Progenitor cell of endocrine pancreas (in vitro differentiated cells): ENCODE data around the gene HOXA5. TPM values are rescaled to one million over a fixed set of nuclear protein-coding genes. Genes with fewer than 3 reads are reported as not detected.

Source experiments
- DNase-seq: peaks from one replicate; pipeline ENCODE4 v3.0.0; 2021; ENCODE audit warnings: low spot score; ENCODE audit not compliant: unreplicated experiment
- H3K27ac Mint-ChIP-seq: 2 replicates; pipeline ENCODE4 v1.8.0; 2021; ENCODE audit warnings: mild to moderate bottlenecking, moderate library complexity, mixed read lengths
- H3K27me3 Mint-ChIP-seq: 2 replicates; pipeline ENCODE4 v1.8.0; 2021; ENCODE audit warnings: mixed read lengths
- H3K36me3 Mint-ChIP-seq: 2 replicates; pipeline ENCODE4 v1.8.0; 2022; ENCODE audit warnings: mixed read lengths; ENCODE audit not compliant: insufficient read depth
- H3K4me1 Mint-ChIP-seq: 2 replicates; pipeline ENCODE4 v1.8.0; 2021; ENCODE audit warnings: low read depth, mixed read lengths
- H3K4me3 Mint-ChIP-seq: 2 replicates; pipeline ENCODE4 v1.8.0; 2021; ENCODE audit warnings: low read depth, mild to moderate bottlenecking, moderate library complexity, mixed read lengths
- H3K9me3 Mint-ChIP-seq: 2 replicates; pipeline ENCODE4 v1.8.0; 2021; ENCODE audit warnings: low read depth, mixed read lengths
- CTCF ChIP-seq: fragments of 200-600 bp; sonication (generic); IDR thresholded peaks from one replicate; pipeline ENCODE4 v1.5.0; 2021; ENCODE audit warnings: antibody characterized with exemption, mild to moderate bottlenecking; ENCODE audit not compliant: unreplicated experiment
- total RNA-seq: library from RNA; stranded (reverse); gene quantifications from 2 replicates; pipeline ENCODE4 v1.2.1, GENCODE V29; 2021

HOXA5 gene
- total RNA-seq, 1 donor from 2014 or later = 12.6 TPM

GRCh38 chr7:27141137-27141922, 2.2 kb downstream of the HOXA5 start:
- Mint-ChIP-seq H3K4me3 (peak overlapping the region; percentile 93), H3K27ac (peak overlapping the region; percentile 92), H3K27me3 (peaks cover 30% of the 10 kb centered on the region), H3K36me3 (peaks cover 4% of the 10 kb centered on the region), H3K4me1 (peaks cover 44% of the 10 kb centered on the region), H3K9me3 (no peaks in the 10 kb centered on the region)
- DNase-seq = no peak
- no peak for TF ChIP-seq CTCF

DNA sequence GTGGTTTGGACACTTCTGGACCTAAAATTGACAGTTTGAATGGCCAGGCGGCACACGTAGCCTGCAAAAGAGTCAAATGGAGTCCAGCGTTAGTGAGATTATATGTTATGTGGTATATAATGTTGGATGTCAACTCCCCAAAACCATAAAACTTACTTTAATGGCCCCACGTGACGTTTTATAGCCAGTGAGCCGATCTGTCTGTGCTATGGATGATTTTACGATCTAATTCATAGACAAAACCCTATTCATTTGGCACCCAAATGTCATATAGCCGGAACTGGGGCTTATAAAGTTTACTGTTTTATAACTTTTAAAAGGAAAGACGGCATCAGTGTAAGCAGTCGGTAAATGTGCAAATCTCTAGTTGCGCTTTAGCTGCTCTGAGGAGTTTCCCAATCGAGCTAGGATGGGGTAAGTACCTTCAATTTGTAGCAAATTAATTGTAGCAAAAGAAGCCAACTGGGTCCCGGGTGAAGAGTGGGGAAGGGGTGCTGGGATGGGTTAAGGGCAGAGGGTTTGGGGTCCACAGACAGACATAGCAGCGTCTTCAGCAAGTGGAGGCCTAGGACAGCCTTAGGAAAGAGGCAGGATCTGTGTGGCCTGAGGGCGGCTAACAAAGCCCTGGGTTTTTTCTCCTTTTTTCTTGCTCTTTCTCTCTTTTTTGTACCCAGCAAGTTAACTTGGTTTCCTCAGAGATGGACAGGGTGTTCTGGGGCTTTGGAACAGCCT, 3.2 kb downstream of the HOXA5 start:
- H3K27ac Mint-ChIP-seq = peak overlapping the region; percentile 80

GRCh38 chr7:27139334-27140125, 4.0 kb downstream of the HOXA5 start:
- Mint-ChIP-seq H3K4me3 (peak overlapping the region; percentile 62), H3K27me3 (peaks cover 12% of the 10 kb centered on the region), H3K36me3 (peaks cover 4% of the 10 kb centered on the region), H3K4me1 (peaks cover 62% of the 10 kb centered on the region), H3K9me3 (no peaks in the 10 kb centered on the region), H3K27ac (peak overlapping the region; percentile 80)
- TF ChIP-seq CTCF = no peak
- DNase-seq = no peak

More for the DNA sequence above, 3.2 kb downstream of the HOXA5 start:
- peaks cover 20% of the 10 kb centered on the region for H3K27me3 Mint-ChIP-seq
- TF ChIP-seq CTCF = no peak
- peaks cover 54% of the 10 kb centered on the region for H3K4me1 Mint-ChIP-seq
- no peak for DNase-seq
- no peaks in the 10 kb centered on the region for H3K9me3 Mint-ChIP-seq
- H3K36me3 Mint-ChIP-seq = peaks cover 4% of the 10 kb centered on the region
- peak overlapping the region; percentile 43 for H3K4me3 Mint-ChIP-seq

DNA sequence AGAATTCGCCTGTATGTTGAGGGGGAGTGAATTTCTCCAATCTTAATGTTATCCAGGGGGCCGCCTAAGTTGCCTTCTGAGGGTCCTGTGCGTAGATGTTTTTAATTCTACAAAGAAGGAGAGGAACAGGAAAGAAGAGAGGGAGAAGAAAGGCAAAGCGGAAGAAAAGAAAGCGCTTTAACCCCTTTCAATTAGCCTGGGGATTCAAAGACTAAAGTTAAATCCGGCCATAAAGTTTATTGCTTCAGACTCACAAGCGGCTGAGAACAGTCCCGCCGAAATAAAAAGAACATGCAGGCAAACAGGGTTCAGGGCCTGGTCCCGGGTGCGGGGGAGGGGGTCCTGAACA, 4.5 kb downstream of the HOXA5 start:
- H3K27me3 Mint-ChIP-seq = peaks cover 6% of the 10 kb centered on the region
- no peak for TF ChIP-seq CTCF
- peaks cover 67% of the 10 kb centered on the region for H3K4me1 Mint-ChIP-seq
- peaks cover 4% of the 10 kb centered on the region for H3K36me3 Mint-ChIP-seq
- no peaks in the 10 kb centered on the region for H3K9me3 Mint-ChIP-seq
- no peak for DNase-seq
- peak overlapping the region; percentile 54 for H3K4me3 Mint-ChIP-seq
- peak overlapping the region; percentile 28 for H3K27ac Mint-ChIP-seq

GRCh38 chr7:27138472-27138871, 5.0 kb downstream of the HOXA5 start:
- peaks cover 4% of the 10 kb centered on the region for H3K27me3 Mint-ChIP-seq
- peak overlapping the region; percentile 54 for H3K4me3 Mint-ChIP-seq
- peaks cover 4% of the 10 kb centered on the region for H3K36me3 Mint-ChIP-seq
- no peak for DNase-seq
- H3K27ac Mint-ChIP-seq = peak overlapping the region; percentile 5
- peaks cover 70% of the 10 kb centered on the region for H3K4me1 Mint-ChIP-seq
- H3K9me3 Mint-ChIP-seq = no peaks in the 10 kb centered on the region
- TF ChIP-seq CTCF = no peak
